Medulla oblongata (tissue), 1 donor: ENCODE data around the gene ZNF502.

Experiments
- DNase-seq: peaks from one replicate; pipeline ENCODE4 v3.0.0-alpha.2; 2015; ENCODE audit errors: extremely low spot score

Gene ZNF502

GRCh38 chr3:44771424-44772098 is 59.1 kb downstream of the ZNF502 start:
- DNase-seq: no peak

- no peak for DNase-seq
Observed at GRCh38 chr3:44772099-44772442, 59.6 kb downstream of the ZNF502 start.
